GM12801 (cell line): ENCODE data around the gene TLE6.

Source experiments
- CTCF ChIP-seq: IDR thresholded peaks from one replicate; pipeline ENCODE4 v1.5.1; 2011; ENCODE audit warnings: control low read depth; ENCODE audit not compliant: insufficient read length; ENCODE audit errors: extremely low read depth

The TLE6 gene

DNA sequence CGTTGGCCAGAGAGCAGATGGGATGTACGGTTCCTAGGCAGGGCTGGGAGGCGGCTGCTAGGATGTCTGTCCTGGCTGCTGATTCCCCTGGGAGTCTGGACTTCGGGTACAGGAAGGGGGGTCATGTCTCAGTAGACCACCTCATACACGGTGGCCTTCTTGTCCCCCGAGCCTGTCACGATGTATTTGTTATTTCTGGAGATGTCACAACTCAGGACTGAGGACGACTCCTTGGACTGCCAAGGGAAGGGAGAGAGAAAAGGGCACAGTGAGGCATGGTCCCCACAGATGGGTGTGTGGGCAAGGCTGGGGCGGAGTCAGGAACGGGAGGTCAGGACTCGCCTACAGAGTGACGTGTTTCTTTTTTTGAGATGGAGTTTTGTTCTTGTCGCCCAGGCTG is 20.4 kb downstream of the TLE6 start:
- no peak for TF ChIP-seq CTCF

DNA sequence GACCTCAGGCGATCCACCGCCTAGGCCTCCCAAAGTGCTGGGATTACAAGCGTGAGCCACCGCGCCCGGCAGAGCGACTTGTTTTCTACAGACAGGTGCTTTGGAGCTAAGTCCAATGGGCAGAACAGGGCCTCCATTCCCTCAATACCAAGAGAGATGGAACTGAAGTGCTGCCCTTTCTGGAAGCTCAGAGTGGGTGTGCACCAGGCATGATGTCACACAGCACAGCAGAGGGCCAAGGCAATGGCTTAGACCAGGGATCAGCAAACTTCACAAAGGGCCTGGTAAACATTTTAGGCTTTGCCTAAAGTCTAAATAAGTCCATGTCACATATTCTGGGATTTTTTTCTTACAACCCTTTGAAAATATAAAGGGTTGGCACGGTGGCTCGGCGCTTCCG is 21.3 kb downstream of the TLE6 start:
- TF ChIP-seq CTCF = no peak

- no peak for TF ChIP-seq CTCF
These were observed 24.0 kb downstream of the TLE6 start for GRCh38 chr19:3001235-3001800.

- TF ChIP-seq CTCF = no peak
These were observed 25.7 kb downstream of the TLE6 start for GRCh38 chr19:3003046-3003445.

- TF ChIP-seq CTCF = no peak
These were observed 27.2 kb downstream of the TLE6 start for GRCh38 chr19:3004522-3004921.

- TF ChIP-seq CTCF = no peak
These were observed 28.0 kb downstream of the TLE6 start for GRCh38 chr19:3005345-3005744.

DNA sequence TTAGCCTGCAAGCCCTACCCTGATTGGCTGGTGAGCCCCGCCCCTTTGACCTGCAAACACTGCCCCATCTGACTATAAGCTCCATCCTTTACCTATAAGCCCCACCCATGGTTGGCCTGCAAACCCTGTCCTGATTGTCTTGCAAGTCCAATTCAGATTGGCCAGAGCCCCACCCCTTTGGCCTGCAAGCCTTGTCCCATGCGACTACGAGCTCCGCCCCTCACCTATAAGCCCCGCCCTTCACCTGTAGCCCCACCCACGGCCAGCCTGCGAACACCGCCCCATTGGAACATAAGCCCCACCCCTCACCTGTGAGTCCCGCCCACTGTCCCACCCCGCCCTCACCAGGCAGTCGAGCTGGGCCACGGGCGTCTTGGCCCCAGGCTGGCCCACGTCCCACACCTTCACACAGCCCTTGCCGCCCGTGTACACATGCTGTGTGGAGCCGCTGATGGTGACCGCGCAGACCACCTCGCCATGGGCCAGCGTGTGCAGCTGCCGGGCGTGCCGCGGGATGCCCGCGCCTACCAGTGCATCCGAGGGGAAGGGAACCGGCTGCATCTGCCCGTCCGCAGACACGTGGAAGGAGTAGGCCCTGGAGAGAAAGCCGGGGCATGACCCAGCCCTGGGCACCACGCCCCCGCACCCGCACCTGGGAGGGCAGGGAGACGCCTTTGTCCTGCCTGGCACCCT is 28.9 kb downstream of the TLE6 start:
- no peak for TF ChIP-seq CTCF
